Epithelial cell of proximal tubule (primary cell): Measurements from ENCODE around the gene NUP85. TPM values are rescaled to one million over a fixed set of nuclear protein-coding genes. Genes with fewer than 3 reads are reported as not detected.

Experiments
- DNase-seq: peaks from one replicate; pipeline ENCODE4 v3.0.0-alpha.2; 2011; ENCODE audit warnings: low read depth
- H3K4me3 ChIP-seq: 2 replicates; pipeline ENCODE4 v1.5.1; 2011; ENCODE audit warnings: low read depth, mild to moderate bottlenecking, low read length
- CTCF ChIP-seq: conservative IDR thresholded peaks from 2 replicates; pipeline ENCODE4 v1.5.1; 2012; ENCODE audit warnings: low read depth, mild to moderate bottlenecking, low read length
- total RNA-seq: library from RNA; depleted of rRNA; stranded (reverse); fragments of >200 nt; gene quantifications from 2 replicates; pipeline ENCODE4 v1.2.3, GENCODE V29; 2015

Gene NUP85
- total RNA-seq, 1 donor from 2014 or later: 43.2 TPM

DNA sequence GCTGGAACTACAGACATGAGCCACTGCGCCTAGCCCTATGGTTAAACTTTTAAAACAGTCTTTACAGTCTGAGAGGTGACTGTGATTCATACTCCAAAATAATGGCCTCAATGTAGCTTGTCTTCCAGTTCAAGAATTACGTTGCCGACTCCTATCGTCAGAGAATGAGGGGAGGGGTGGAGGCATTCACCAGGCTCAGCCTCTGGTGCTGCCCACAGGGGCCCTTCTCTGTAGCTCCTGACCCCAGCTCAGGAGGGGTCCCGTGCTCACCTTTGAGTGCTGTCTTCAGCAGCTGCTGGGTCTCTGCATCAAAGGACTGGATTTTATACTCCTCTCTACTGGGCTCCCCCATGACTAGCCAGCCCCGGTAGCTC is 64.4 kb downstream of the NUP85 start:
- DNase-seq: no peak
- TF ChIP-seq CTCF: no peak
- H3K4me3 ChIP-seq: peak overlapping the region; percentile 83

DNA sequence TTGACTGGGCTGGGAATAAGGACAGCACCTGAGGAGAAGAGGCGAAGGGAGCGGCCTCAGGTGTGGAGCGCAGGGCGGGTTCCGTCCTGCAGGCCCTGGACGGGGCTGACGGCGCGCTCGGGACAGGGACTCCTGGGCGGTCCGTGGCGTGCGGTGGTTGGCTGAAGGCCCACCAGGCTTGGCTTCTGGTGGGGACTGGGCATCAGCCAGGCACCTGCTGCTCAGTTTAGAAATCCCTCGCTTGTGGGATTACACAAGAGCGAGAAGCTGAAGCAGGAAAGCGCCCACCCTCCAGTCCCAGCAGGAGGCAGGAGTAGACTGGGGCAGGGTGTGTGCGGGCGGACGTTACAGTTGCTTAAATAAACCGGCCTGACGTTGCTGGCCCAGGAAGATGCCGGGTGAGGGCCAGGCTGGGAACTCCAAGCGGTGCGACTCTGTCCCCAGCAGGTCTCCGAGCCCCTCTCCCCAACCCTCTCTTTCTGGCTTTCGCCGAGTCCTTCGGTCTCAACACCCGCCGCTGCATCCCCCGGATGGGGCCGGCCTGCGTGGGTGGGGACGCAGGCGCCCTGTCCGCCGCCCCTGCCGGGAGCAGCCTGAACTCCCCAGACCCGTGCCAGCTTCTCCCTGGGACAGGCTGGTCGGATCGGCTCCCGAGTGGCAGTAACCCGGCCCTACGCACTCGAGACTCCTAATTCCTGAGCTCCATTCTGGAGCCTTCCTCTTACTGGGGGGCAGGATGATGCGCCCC is 64.9 kb downstream of the NUP85 start:
- TF ChIP-seq CTCF: peak; percentile 52
- DNase-seq: no peak
- peak overlapping the region; percentile 83 for H3K4me3 ChIP-seq

DNA sequence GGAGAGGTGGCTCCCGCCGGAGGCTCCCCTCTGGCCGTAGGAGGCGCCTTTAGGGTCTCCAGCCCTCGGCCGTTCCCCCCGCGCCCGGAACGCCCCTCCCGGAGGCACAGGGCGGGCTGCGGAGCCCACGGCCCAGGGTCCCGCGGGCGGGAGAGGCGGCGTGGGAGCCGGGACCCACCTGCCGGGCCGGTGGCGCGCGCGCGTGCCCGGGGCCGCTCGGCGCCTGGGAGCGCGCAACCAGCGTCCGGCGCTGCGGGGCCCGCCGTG is 65.4 kb downstream of the NUP85 start, which contains the start of gene MIF4GD:
Gene MIF4GD, minus strand, starts transcription at position 266 of the 267 bp plus-strand sequence. CDS start 1,036 bp downstream, outside the sequence.
- DNase-seq: no peak
- no peak for TF ChIP-seq CTCF

DNA sequence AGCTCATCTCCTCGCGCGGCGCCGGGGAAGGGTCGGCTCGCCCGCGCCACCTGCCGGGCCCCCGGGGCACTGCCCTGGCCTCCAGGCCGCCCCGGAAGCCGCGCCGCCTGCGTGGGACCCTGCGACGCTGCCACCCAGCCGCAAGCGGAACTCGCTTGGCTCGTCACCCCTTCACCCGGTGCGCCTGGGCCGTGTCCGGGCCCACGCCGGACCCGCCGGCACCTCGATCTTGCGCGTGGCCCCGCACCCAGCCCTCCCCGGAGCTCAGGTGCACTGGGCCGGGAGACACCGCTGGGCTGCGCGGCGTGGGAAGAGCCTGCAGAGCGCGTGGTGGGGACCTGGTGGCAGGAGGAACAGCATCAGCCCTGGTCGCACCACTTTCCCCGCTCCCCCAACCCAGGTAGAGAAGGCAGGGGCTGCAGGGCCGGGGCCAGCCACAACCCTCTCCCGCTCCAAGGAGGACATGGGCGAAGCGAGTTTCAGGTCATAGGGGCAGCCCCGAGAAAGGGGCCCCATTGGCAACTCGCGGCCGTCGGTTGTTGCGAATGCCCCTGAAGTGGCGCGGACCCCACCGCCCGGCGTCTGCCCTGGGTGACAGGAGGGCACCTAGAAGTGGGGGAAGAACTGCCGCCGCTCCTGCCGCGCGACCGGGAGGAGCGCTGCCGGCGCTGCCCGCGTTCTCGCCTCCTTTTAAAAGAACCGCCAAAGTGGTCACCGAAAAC is 65.9 kb downstream of the NUP85 start:
- peak; percentile 42 for TF ChIP-seq CTCF
- DNase-seq: no peak
- H3K4me3 ChIP-seq: peak overlapping the region; percentile 83

More for the DNA sequence above, 65.4 kb downstream of the NUP85 start, which contains the start of gene MIF4GD:
- peak within 1 kb of the TSS; percentile 83 for H3K4me3 ChIP-seq

DNA sequence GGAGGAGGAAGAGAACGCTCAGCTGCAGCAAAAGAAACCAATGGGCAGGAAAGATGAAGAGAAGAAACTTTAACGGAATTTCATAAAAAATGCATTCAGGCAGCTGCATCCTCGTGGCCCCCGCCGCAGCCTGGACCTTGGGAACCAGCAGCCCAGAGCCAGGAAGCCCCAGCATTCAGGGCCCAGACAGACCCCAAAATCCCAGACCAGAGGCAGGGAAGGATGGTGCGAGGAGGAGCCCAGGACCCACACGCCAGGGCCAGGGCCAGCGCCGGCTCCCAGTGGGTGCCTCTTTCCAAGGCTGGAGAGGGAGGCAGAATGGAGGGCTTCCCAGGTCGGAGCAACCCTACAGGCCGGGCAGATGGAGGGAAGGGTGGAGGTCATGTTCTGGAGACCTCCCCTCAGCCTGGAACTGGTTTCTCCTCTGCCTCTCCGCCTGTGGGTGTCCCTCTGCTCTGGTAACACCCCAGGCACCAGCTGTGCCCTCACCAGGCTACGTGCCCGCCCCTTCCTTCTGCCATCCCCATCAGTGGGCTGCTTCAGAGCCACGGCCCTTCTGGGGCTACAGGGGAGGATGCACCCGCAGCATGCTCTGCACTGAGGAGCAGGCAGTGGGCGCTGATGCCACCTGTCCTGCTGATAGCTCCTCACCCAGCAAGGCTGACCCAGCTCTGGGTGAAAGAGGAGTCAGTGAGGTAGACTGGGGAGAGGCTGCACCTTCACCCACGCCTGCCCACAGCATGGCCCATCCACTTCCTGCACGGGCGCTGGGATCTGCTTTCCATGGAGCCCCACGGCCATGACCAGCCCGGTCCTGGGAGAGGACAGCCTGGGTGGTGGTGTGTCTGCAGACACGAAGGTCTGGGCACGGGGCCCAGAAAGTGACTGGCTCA is 66.7 kb downstream of the NUP85 start:
- no peak for TF ChIP-seq CTCF
- no peak for DNase-seq
- H3K4me3 ChIP-seq: peak overlapping the region; percentile 83

GRCh38 chr17:75272848-75273184 is 67.3 kb downstream of the NUP85 start:
- TF ChIP-seq CTCF: no peak
- no peak overlapping the region for H3K4me3 ChIP-seq
- DNase-seq: no peak
